NB4 (cell line): ENCODE measurements around the gene ZFPM1.

Experiments used
- DNase-seq: peaks from one replicate; pipeline ENCODE4 v3.0.0; 2010; ENCODE audit warnings: low read depth
- H3K4me3 ChIP-seq: one replicate; pipeline ENCODE4 v1.5.1; 2011; ENCODE audit warnings: mild to moderate bottlenecking, low read depth, low read length, moderate library complexity
- MYC ChIP-seq: IDR thresholded peaks from 2 replicates; pipeline ENCODE4 v1.6.1; 2011; ENCODE audit warnings: low read depth, low read length
- POLR2A ChIP-seq: IDR thresholded peaks from 2 replicates; pipeline ENCODE4 v1.6.1; 2011; ENCODE audit warnings: mild to moderate bottlenecking; ENCODE audit not compliant: insufficient read length; ENCODE audit errors: extremely low read depth
- TF ChIP-seq, protein P1 (sequence below): IDR thresholded peaks from one replicate; pipeline ENCODE4 v1.5.1; 2012; ENCODE audit warnings: low read depth, low read length
- TF ChIP-seq, protein P2 (sequence below): IDR thresholded peaks from 2 replicates; pipeline ENCODE4 v1.6.1; 2011; ENCODE audit warnings: low read depth, low read length

ZFPM1 gene

DNA sequence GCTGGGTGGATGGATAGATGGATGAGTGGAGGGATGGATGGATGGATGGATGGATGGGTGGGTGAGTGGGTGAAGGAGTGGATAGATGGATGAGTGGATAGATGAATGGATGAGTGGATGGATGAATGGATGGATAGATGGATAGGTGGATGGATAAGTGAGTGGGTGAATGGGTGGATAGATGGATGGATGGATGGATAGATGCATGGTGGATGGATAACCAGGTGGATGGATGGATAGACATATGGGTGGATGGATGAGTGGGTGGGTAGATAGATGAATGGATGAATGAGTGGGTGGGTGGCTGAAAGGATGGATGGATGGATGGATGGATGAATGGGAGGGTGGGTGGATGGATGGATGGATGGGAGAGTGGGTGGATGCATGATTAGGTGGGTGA is 66.2 kb downstream of the ZFPM1 start:
- H3K4me3 ChIP-seq = no peak overlapping the region
- TF ChIP-seq, protein P1, sequence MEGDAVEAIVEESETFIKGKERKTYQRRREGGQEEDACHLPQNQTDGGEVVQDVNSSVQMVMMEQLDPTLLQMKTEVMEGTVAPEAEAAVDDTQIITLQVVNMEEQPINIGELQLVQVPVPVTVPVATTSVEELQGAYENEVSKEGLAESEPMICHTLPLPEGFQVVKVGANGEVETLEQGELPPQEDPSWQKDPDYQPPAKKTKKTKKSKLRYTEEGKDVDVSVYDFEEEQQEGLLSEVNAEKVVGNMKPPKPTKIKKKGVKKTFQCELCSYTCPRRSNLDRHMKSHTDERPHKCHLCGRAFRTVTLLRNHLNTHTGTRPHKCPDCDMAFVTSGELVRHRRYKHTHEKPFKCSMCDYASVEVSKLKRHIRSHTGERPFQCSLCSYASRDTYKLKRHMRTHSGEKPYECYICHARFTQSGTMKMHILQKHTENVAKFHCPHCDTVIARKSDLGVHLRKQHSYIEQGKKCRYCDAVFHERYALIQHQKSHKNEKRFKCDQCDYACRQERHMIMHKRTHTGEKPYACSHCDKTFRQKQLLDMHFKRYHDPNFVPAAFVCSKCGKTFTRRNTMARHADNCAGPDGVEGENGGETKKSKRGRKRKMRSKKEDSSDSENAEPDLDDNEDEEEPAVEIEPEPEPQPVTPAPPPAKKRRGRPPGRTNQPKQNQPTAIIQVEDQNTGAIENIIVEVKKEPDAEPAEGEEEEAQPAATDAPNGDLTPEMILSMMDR = no peak
- TF ChIP-seq, protein P2, sequence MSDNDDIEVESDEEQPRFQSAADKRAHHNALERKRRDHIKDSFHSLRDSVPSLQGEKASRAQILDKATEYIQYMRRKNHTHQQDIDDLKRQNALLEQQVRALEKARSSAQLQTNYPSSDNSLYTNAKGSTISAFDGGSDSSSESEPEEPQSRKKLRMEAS = no peak
- no peak for TF ChIP-seq MYC
- no peak for TF ChIP-seq POLR2A
- DNase-seq = no peak

DNA sequence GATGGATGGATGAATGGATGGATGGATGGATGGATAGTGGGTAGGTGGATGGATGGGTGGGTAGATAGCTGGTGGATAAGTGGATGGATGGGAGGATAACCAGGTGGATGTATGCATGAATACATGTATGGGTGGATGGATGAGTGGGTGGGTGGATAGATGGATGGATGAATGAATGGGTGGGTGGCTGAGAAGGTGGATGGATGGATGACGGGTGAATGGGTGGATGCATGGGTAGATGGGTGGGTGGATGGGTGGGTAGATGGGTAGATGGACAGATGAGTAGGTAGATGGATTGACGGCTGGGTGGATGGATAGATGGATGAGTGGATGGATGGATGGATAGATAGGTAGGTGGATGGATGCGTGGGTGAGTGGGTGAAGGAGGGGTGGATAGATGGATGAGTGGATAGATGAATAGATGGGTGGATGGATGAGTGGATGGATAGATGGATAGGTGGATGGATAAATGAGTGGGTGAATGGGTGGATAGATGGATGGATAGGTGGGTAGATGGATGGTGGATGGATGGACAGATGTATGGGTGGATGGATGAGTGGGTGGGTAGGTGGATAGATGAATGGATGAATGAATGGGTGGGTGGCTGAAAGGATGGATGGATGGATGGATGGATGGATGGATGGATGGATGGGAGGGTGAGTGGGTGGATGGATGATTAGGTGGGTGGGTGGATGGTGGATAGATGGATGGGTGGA is 67.0 kb downstream of the ZFPM1 start:
- H3K4me3 ChIP-seq = no peak overlapping the region
- no peak for DNase-seq
- TF ChIP-seq MYC (no peak), POLR2A (no peak)
- TF ChIP-seq, protein P1 = no peak
- TF ChIP-seq, protein P2 = no peak

DNA sequence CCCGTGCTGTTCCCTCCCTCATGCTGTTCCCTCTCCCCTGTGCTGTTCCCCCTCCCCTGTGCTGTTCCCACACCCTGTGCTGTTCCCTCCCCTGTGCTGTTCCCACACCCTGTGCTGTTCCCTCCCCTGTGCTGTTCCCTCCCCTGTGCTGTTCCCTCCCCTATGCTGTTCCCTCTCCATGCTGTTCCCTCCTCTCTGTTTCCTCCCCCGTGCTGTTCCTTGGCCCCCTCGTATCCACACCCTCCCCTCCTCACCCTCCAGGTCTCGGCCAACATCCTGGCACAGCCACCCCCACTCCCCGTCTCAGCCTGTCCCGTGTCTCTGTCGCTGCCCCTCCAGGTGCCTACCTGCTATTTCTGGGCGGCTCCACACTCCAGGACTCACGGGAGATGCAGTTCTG is 68.6 kb downstream of the ZFPM1 start:
- no peak overlapping the region for H3K4me3 ChIP-seq
- DNase-seq = no peak
- TF ChIP-seq, protein P2 = no peak
- TF ChIP-seq MYC = no peak
- no peak for TF ChIP-seq POLR2A
- TF ChIP-seq, protein P1 = no peak

DNA sequence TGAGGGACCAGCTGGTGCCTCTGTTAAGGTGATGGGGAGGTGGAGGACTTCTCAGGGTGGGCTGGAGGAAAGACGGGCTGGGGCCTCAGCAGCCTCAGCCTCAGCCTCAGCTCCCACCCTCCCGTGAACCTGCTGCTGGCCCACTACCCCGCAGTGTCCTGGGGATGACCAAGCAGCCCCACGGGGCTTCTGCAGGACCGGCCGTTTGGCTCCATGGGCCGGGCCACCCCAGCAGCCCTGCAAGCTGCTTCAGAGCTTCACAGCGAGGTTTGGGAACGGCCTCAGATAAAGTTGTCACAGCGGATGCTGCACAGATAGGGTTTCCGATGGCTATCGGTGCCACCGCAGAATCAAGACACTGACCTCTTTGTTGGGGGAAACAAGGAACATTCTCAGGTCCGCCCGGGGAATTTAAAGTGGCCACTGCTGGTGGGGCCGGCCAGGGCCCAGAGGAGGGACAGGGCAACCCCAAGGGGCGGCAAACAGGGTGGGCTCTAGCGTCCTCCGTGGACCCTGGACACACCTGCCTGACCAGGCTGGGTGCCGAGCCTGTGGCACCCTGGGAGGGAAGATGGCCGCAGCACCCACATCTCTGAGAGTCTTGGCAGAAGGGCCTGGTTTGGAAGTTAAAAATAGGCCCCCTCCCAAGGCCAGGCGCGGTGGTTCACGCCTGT is 69.3 kb downstream of the ZFPM1 start:
- no peak for DNase-seq
- H3K4me3 ChIP-seq = no peak overlapping the region
- TF ChIP-seq, protein P1 = no peak

DNA sequence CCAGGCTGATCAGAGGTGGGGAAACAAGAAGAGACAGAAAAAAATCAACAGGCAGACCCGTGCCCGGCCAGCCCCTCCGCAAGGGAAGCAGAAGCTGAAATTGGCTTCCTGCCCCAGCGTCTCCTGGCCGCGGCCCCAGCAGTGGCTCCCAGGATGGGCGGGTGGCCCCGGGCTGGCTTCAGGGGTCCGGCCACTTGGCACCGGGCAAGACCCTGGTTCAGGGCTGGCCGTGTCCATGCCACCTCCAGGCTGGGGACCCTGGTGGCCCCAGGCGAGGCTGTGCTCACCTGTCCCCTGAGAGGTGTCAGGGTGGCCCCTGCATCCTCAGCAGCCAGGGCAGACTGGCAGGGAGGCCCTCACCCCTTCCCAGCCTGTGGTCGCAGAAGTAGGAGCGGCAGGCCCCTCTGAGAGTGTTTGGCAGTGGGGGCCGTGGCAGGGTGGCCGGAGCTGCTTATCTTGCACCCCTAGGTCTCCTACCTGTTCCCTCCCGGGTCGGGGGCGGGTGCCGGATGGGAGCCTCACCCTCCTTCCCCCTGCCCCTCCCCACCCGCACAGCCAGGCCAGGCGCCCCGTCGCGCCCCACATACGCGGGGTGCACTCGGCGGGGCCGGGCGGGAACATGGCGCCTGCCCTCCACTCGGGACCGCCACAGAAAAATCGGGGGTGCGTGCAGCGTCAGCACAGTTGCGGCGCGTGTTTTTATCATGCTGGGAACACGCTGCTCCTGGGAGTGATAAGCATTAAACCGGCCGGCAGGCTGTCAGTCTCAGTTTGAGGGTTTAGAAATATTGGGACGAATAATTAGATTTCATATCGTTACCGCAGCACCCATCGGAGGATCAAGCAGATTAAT is 70.5 kb downstream of the ZFPM1 start:
- no peak for DNase-seq
- no peak overlapping the region for H3K4me3 ChIP-seq
- TF ChIP-seq, protein P1 = no peak
- TF ChIP-seq POLR2A (no peak), MYC (no peak)
- TF ChIP-seq, protein P2 = no peak
